Measurements from ENCODE around the gene PET100. TPM values are rescaled to one million over a fixed set of nuclear protein-coding genes. Genes with fewer than 3 reads are reported as not detected.

Gene PET100
- total and polyA plus RNA-seq, 10 of the 15 experiments (the other 5 are each of a cell fraction or from before 2014, with no cell fraction given): 47.0 to 462 (median 126) TPM

- no peak for TF ChIP-seq REST (IDR thresholded peaks at IDR 0.05; ENCODE audit: low read depth, low read length)
- TF ChIP-seq ELK1 (IDR thresholded peaks at IDR 0.05; ENCODE audit: low read depth, low read length): 0 out of 2 replicates have a peak, but pooled peaks have one; percentile 23
- TF ChIP-seq SIN3A (IDR thresholded peaks at IDR 0.05; ENCODE audit: low read depth, low read length): peak; percentile 52; the same call in 1 of the 2 replicates
- TF ChIP-seq RAD51 (IDR thresholded peaks at IDR 0.05): no peak
- TF ChIP-seq CHD4 (IDR thresholded peaks at IDR 0.05): no peak
- TF ChIP-seq EP300 (IDR thresholded peaks at IDR 0.05; ENCODE audit: borderline replicate concordance in 1 of 2, control insufficient read depth in 1 of 2, low read depth in 2 of 2, low read length in 2 of 2): no peak
- no peak for TF ChIP-seq RFX5 (IDR thresholded peaks at IDR 0.05; ENCODE audit: low read depth, low read length)
- 0 out of 2 replicates have a peak, but pooled peaks have one; percentile 42 for TF ChIP-seq ESRRA (IDR thresholded peaks at IDR 0.05; ENCODE audit: low read length)
- TF ChIP-seq BCLAF1 (IDR thresholded peaks at IDR 0.05): no peak
- peak; percentile 22; the same call in 1 of the 2 replicates for TF ChIP-seq HCFC1 (IDR thresholded peaks at IDR 0.05; ENCODE audit: low read length)
- peak; percentile 57; the same call in 1 of the 3 replicates for TF ChIP-seq POU2F2 (IDR thresholded peaks at IDR 0.05; ENCODE audit: borderline replicate concordance, low read depth, low read length)
- TF ChIP-seq NFIC (IDR thresholded peaks at IDR 0.05; ENCODE audit: low read depth, low read length): no peak
- 0 out of 2 replicates have a peak, but pooled peaks have one; percentile 16 for TF ChIP-seq TCF3 (IDR thresholded peaks at IDR 0.05; ENCODE audit: borderline replicate concordance, insufficient read depth, low read depth, low read length)
- TF ChIP-seq E2F4 (IDR thresholded peaks at IDR 0.05; ENCODE audit: low read depth, low read length): no peak
- TF ChIP-seq HSF1 (IDR thresholded peaks at IDR 0.05; ENCODE audit: low read depth, low read length): no peak
- TF ChIP-seq ZNF217 (IDR thresholded peaks at IDR 0.05): no peak
- TF ChIP-seq TCF12 (IDR thresholded peaks at IDR 0.05; ENCODE audit: low read depth, low read length): peak; percentile 37; the same call in 1 of the 2 replicates
These were observed 7.2 kb downstream of the PET100 start, which contains the start of gene STXBP2 (continued) for GRCh38 chr19:7636691-7637373.

Data from GM12878 (cell line).